H9 (cell line): ENCODE results near the gene P2RX2. TPM values are rescaled to one million over a fixed set of nuclear protein-coding genes. Genes with fewer than 3 reads are reported as not detected.

Source experiments
- DNase-seq: peaks from one replicate; pipeline ENCODE4 v3.0.0-alpha.2; 2017
- H2AFZ ChIP-seq: one replicate; pipeline ENCODE4 v1.6.1; 2013; ENCODE audit warnings: mild to moderate bottlenecking, low read length, control low read depth, moderate library complexity
- H2AK5ac ChIP-seq: 2 replicates; pipeline ENCODE4 v1.6.1; 2013; ENCODE audit warnings: low read length, control low read depth, mixed read lengths; ENCODE audit not compliant: insufficient read length
- H2BK120ac ChIP-seq: one replicate; pipeline ENCODE4 v1.6.1; 2013; ENCODE audit warnings: low read depth, mild to moderate bottlenecking, low read length, control low read depth, inconsistent platforms; ENCODE audit not compliant: poor library complexity, severe bottlenecking
- H2BK12ac ChIP-seq: 2 replicates; pipeline ENCODE4 v1.6.1; 2013; ENCODE audit warnings: low read length, control low read depth, mixed read lengths, low read depth; ENCODE audit not compliant: insufficient read length
- H2BK15ac ChIP-seq: 2 replicates; pipeline ENCODE4 v1.6.1; 2013; ENCODE audit warnings: low read depth, low read length, control low read depth
- H2BK20ac ChIP-seq: one replicate; pipeline ENCODE4 v1.6.1; 2013; ENCODE audit warnings: low read depth, mild to moderate bottlenecking, low read length, control low read depth, inconsistent platforms; ENCODE audit not compliant: poor library complexity, severe bottlenecking
- H2BK5ac ChIP-seq: 2 replicates; pipeline ENCODE4 v1.6.1; 2013; ENCODE audit warnings: low read length, control low read depth, mixed read lengths; ENCODE audit not compliant: insufficient read length
- H3K14ac ChIP-seq: 2 replicates; pipeline ENCODE4 v1.6.1; 2013; ENCODE audit warnings: low read length, control low read depth; ENCODE audit not compliant: insufficient read depth
- H3K18ac ChIP-seq: 2 replicates; pipeline ENCODE4 v1.6.1; 2013; ENCODE audit warnings: low read depth, mild to moderate bottlenecking, mixed read lengths, low read length, control low read depth; ENCODE audit not compliant: insufficient read length
- H3K23ac ChIP-seq: 2 replicates; pipeline ENCODE4 v1.6.1; 2013; ENCODE audit warnings: low read length, control low read depth, mixed read lengths, low read depth; ENCODE audit not compliant: insufficient read length
- H3K23me2 ChIP-seq: 2 replicates; pipeline ENCODE4 v1.6.1; 2013; ENCODE audit warnings: low read depth, mild to moderate bottlenecking, mixed read lengths, low read length, control low read depth; ENCODE audit not compliant: insufficient read length, poor library complexity, severe bottlenecking
- H3K27ac ChIP-seq: 2 replicates; pipeline ENCODE4 v1.5.1; 2013; ENCODE audit warnings: low read length, control low read depth, mixed read lengths, low read depth; ENCODE audit not compliant: insufficient read length
- H3K27me3 ChIP-seq: 2 replicates; pipeline ENCODE4 v1.6.1; 2013; ENCODE audit warnings: low read length, control low read depth, inconsistent platforms; ENCODE audit not compliant: insufficient read depth
- H3K4ac ChIP-seq: 2 replicates; pipeline ENCODE4 v1.6.1; 2013; ENCODE audit warnings: low read depth, mild to moderate bottlenecking, control low read depth, inconsistent platforms, low read length, moderate library complexity
- H3K4me1 ChIP-seq: 2 replicates; pipeline ENCODE4 v1.6.1; 2013; ENCODE audit warnings: low read length, control low read depth, inconsistent platforms; ENCODE audit not compliant: insufficient read depth
- H3K4me2 ChIP-seq: 2 replicates; pipeline ENCODE4 v1.6.1; 2013; ENCODE audit warnings: low read length, control low read depth, mixed read lengths; ENCODE audit not compliant: insufficient read length, insufficient read depth
- H3K56ac ChIP-seq: 2 replicates; pipeline ENCODE4 v1.6.1; 2013; ENCODE audit warnings: low read depth, mild to moderate bottlenecking, mixed read lengths, low read length, control low read depth; ENCODE audit not compliant: insufficient read length
- H3K79me1 ChIP-seq: 2 replicates; pipeline ENCODE4 v1.6.1; 2013; ENCODE audit warnings: low read depth, mild to moderate bottlenecking, moderate library complexity, low read length, control low read depth, inconsistent platforms; ENCODE audit not compliant: insufficient read depth, poor library complexity, severe bottlenecking
- H3K79me2 ChIP-seq: 2 replicates; pipeline ENCODE4 v1.6.1; 2013; ENCODE audit warnings: low read length, control low read depth, inconsistent platforms; ENCODE audit not compliant: insufficient read depth
- H3K9ac ChIP-seq: 2 replicates; pipeline ENCODE4 v1.6.1; 2013; ENCODE audit warnings: low read length, control low read depth, mixed read lengths; ENCODE audit not compliant: insufficient read length; ENCODE audit errors: extremely low read depth
- H3K9me3 ChIP-seq: one replicate; pipeline ENCODE4 v1.6.1; 2013; ENCODE audit warnings: low read depth, low read length, inconsistent platforms; ENCODE audit not compliant: control insufficient read depth
- H3T11ph ChIP-seq: one replicate; pipeline ENCODE4 v1.6.1; 2013; ENCODE audit warnings: mild to moderate bottlenecking, low read length, control low read depth, inconsistent platforms
- H4K20me1 ChIP-seq: one replicate; pipeline ENCODE4 v1.6.1; 2013; ENCODE audit not compliant: control insufficient read depth, insufficient read length, insufficient read depth
- H4K5ac ChIP-seq: 2 replicates; pipeline ENCODE4 v1.6.1; 2013; ENCODE audit warnings: low read depth, mild to moderate bottlenecking, mixed read lengths, low read length, control low read depth; ENCODE audit not compliant: insufficient read length
- H4K8ac ChIP-seq: replicated peaks from 2 replicates; pipeline ENCODE4 v1.6.1; 2013; ENCODE audit warnings: low read length, control low read depth, mixed read lengths, low read depth; ENCODE audit not compliant: insufficient read length
- H4K91ac ChIP-seq: 2 replicates; pipeline ENCODE4 v1.6.1; 2013; ENCODE audit warnings: low read depth, mild to moderate bottlenecking, moderate library complexity, mixed read lengths, low read length, control low read depth; ENCODE audit not compliant: insufficient read length
- H3K27ac Mint-ChIP-seq, 3 experiments: 2 replicates in 2 of 3; 3 replicates in 1 of 3; pipeline ENCODE4 v1.8.0; 2020 to 2021; ENCODE audit warnings: mixed read lengths in 3 of 3, mild to moderate bottlenecking in 1 of 3, moderate library complexity in 1 of 3
- H3K27me3 Mint-ChIP-seq: 2 replicates; pipeline ENCODE4 v1.8.0; 2021; ENCODE audit warnings: low read depth, mild to moderate bottlenecking, moderate library complexity, mixed read lengths
- H3K36me3 Mint-ChIP-seq, 3 experiments: 2 replicates in 2 of 3; 3 replicates in 1 of 3; pipeline ENCODE4 v1.8.0; 2020 to 2021; ENCODE audit warnings: low read depth in 3 of 3, mixed read lengths in 3 of 3; ENCODE audit not compliant: insufficient read depth in 1 of 3
- H3K4me1 Mint-ChIP-seq, 2 experiments: 2 replicates each; pipeline ENCODE4 v1.8.0; 2020; ENCODE audit warnings: mixed read lengths in 2 of 2
- H3K4me3 Mint-ChIP-seq, 2 experiments: 2 replicates in 1 of 2; 3 replicates in 1 of 2; pipeline ENCODE4 v1.8.0; 2020 to 2021; ENCODE audit warnings: mild to moderate bottlenecking in 2 of 2, mixed read lengths in 2 of 2, moderate library complexity in 1 of 2
- H3K9me3 Mint-ChIP-seq, 2 experiments: 2 replicates in 1 of 2; 3 replicates in 1 of 2; pipeline ENCODE4 v1.8.0; 2020; ENCODE audit warnings: mild to moderate bottlenecking in 2 of 2, mixed read lengths in 2 of 2, moderate library complexity in 1 of 2
- WGBS: extraction: QIAGEN DNeasy Blood & Tissue Kit; methylation state at CpG from one replicate; pipeline ENCODE4 v1.1.7; 2013; ENCODE audit warnings: missing lambda C conversion rate, low lambda C conversion rate, mixed read lengths; ENCODE audit not compliant: insufficient read length; ENCODE audit errors: extremely low coverage; 5-methylcytosine and 5-hydroxymethylcytosine counted together
- total RNA-seq: library from RNA; stranded (reverse); gene quantifications from 2 replicates; pipeline ENCODE4 v1.2.1, GENCODE V29; 2021
- TF ChIP-seq, protein P1 (sequence below): fragments of 200-600 bp; sonication (generic); conservative IDR thresholded peaks from 3 replicates; pipeline ENCODE4 v1.8.0; 2021; ENCODE audit warnings: antibody characterized with exemption, mild to moderate bottlenecking

P2RX2 gene
- total RNA-seq, 1 experiment from 2014 or later = 1.8 TPM

DNA sequence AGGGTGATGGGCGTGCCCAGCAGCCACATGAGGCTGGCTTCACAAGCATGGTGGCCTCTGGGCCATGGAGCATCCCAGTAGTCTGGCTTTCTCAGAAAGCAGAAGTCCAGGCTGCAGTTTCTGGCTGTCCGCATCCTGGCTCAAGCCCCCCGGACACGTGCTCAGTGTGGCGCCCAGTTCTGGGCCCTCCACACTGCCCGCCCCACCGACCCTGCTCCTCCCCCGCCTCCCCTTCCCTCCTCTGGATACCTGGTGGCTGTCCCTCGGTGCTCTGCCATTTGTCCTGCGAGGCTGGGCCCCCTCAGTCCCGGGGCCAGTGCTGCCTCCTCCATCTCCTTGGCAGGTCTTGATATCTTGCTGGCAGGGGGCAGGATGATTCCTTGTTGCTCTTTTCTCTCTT lies 39.8 kb upstream of the P2RX2 start:
- no peak overlapping the region for H3K27ac ChIP-seq
- H3K18ac ChIP-seq = no peak overlapping the region
- no peak overlapping the region for H2BK15ac ChIP-seq
- H3T11ph ChIP-seq = no peak overlapping the region
- no peaks in the 10 kb centered on the region for H3K4me1 ChIP-seq
- no peaks in the 10 kb centered on the region for H3K79me1 ChIP-seq
- H4K91ac ChIP-seq = no peak overlapping the region
- Mint-ChIP-seq H3K9me3 (no peaks in the 10 kb centered on the region), H3K27ac (no peak overlapping the region), H3K4me3 (no peak overlapping the region), H3K27me3 (peaks cover 45% of the 10 kb centered on the region), H3K36me3 (peaks cover 17 to 46% (median 44%) of the 10 kb centered on the region in 3 experiments; a peak in 6 of 7 replicates), H3K4me1 (peaks cover 2% of the 10 kb centered on the region in 2 experiments)
- no peak overlapping the region for H2BK5ac ChIP-seq
- H3K23ac ChIP-seq = no peak overlapping the region
- H3K4me2 ChIP-seq = no peak overlapping the region
- no peak overlapping the region for H3K9ac ChIP-seq
- no peaks in the 10 kb centered on the region for H3K79me2 ChIP-seq
- no CpG with 5 or more reads among the region's 11 CpGs for WGBS
- no peak overlapping the region for H2BK12ac ChIP-seq
- peaks cover under 1% of the 10 kb centered on the region; the same call in 1 of the 2 replicates for H3K27me3 ChIP-seq
- H4K8ac ChIP-seq = no peak overlapping the region
- no peak for DNase-seq
- H3K9me3 ChIP-seq = no peaks in the 10 kb centered on the region
- H3K4ac ChIP-seq = no peak overlapping the region
- no peak overlapping the region for H2BK20ac ChIP-seq
- H3K56ac ChIP-seq = no peak overlapping the region
- H3K23me2 ChIP-seq = peaks cover 15% of the 10 kb centered on the region
- H4K20me1 ChIP-seq = peaks cover 2% of the 10 kb centered on the region
- no peak overlapping the region for H2BK120ac ChIP-seq
- no peak overlapping the region for H3K14ac ChIP-seq
- no peak overlapping the region for H2AK5ac ChIP-seq
- H4K5ac ChIP-seq = no peak overlapping the region
- TF ChIP-seq, protein P1, sequence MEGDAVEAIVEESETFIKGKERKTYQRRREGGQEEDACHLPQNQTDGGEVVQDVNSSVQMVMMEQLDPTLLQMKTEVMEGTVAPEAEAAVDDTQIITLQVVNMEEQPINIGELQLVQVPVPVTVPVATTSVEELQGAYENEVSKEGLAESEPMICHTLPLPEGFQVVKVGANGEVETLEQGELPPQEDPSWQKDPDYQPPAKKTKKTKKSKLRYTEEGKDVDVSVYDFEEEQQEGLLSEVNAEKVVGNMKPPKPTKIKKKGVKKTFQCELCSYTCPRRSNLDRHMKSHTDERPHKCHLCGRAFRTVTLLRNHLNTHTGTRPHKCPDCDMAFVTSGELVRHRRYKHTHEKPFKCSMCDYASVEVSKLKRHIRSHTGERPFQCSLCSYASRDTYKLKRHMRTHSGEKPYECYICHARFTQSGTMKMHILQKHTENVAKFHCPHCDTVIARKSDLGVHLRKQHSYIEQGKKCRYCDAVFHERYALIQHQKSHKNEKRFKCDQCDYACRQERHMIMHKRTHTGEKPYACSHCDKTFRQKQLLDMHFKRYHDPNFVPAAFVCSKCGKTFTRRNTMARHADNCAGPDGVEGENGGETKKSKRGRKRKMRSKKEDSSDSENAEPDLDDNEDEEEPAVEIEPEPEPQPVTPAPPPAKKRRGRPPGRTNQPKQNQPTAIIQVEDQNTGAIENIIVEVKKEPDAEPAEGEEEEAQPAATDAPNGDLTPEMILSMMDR = no peak
- H2AFZ ChIP-seq = no peak overlapping the region
